GM19043 (cell line): ENCODE results near the gene NRBF2.
"Not testable (repeated sequence)": the region's sequence is repeated elsewhere in the genome, so short reads cannot be mapped to it uniquely, and the experiment has no call there.

Experiments
- ATAC-seq: cut with Tn5 transposase; IDR thresholded peaks from one replicate; pipeline ENCODE4 v1.9.1; 2021; ENCODE audit warnings: low read depth; ENCODE audit not compliant: unreplicated experiment

Gene NRBF2

DNA sequence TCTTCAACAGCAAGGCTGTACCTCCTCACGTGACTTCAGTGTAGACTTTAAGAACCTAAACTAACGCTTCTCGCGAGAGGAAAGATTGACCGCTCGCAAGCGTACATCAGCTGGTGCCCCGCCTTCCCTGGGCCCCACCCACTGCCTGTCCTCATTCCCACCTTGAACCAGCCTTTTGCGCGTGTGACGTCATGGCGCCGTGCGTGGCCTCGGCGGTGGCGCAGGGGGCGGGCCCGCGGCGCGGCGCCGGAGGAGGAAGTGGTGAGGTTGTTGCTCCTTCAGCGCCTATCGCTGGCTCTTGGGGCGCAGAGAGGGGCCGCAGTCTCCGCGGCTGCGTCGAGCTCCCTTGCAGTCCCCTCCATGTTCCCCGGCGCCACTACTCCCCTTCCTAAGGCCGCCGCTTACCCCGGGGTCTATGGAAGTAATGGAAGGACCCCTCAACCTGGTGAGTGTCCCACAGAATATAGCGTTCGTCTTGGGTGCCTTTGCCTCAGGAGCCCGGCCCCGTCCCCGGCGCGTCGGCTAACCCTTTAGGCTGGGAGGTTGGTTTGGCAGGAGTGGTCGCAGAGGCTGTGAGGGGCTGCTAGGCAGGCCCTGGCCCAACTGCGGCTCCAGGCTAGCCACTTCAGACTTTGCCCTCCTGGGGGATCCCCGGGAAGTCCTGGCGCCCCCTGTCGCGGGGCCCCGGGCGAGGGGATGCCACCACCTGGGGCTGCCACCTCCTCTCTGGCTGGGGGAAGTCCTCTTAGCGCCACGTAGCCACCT, at the start of gene NRBF2:
TSS of gene NRBF2 (plus strand) at position 273 of the 765 bp plus-strand sequence. CDS start at position 416, 143 bp downstream.
- peak; percentile 92 for ATAC-seq

DNA sequence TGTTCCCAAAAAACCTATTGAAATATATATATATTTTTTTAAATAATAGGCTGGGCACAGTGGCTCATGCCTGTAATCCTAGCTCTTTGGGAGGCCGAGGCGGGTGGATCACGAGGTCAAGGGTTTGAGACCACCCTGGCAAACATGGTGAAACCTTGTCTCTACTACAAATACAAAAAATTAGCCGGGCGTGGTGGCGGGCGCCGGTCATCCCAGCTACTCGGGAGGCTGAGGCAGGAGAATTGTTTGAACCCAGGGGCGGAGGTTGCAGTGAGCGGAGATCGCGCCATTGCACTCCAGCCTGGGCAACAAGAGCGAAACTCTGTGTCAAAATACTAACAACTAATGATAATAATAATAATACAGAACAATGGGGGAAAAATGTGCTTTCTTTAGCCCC, 49.7 kb upstream of the NRBF2 start:
- ATAC-seq, result not testable (repeated sequence)

DNA sequence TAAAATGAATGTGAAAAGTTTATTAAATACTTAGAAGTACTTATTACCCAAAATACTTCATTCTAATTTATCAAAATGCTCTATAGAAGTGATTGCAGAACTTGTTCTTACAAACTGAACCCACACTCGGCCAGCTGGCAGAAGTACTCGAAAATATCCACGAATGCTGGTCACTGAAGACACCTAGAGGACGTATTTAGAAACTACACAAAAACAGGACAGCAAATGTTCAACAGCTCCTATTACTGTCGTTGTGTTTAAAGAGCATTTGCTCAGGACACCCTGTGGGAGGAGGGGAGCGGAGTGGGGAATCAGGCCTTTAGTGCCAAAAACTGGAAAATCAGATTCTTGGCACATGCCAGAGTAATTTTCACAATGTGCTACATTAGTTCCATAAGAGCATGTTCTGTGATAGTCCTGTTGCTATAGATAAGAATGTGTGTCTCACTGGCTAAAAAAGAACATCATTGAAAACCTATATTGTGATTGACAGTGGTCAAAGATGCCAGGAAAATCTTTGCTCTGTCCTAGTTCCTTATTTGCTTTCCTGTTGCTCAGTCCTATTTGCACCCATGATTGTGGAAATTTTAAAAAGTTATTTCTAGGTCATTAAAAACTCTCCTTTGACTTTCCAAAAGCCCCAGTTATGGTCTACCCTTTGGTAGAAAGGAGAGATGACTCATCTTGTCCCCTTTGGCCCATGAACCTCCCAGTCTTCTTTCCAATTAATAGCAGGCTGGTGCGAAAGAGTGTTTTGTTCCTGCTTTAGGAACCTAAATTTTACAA, 49.0 kb upstream of the NRBF2 start:
- peak; percentile 74 for ATAC-seq

DNA sequence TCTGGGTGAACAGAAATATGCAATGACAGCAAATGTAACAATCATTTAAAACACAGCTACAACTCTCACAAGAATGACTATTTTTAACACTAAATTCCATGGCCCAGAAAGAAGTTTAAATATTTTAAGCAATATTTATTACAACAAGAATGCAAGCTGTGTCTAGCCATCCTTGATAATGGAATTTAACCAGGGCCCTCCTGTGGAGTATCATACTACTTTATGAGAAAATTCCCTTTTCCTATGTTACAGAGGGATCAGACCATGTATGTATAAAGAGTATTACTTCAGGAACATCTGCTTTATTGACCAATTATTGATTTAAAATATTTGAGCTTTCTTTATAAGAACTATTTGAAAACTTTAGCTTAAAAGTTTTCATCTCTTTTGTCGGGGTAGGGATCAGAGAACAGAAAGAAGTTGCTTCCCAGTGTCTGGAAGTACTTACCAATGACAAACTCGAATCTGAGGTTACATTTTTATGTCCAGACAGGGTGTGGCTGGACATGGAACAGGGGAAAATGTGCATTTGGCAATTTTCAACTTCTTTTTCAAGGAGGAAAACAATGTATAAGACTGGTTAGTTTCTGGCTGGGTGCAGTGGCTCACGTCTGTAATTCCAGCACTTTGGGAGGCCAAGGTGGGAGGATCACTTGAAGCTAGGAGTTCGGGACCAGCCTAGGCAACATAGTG, 48.3 kb upstream of the NRBF2 start:
- no peak for ATAC-seq

DNA sequence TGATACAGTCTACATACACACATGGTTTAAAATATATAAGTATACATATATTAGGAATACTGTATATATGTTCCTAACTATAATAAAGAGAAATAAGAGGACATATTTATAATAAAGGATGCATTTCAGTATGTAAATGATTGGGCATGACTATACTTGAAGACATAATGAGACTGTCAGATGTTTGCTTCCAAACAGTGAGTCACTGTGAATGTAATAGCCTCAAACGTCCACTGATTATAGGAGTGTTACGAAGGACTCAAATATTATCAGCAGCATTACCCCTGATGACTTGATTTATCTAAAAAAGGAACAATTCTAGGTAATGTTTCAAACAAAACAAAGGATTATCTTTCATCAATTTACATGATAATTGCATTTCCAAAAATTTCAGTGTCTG, 39.9 kb upstream of the NRBF2 start:
- ATAC-seq, result no peak

DNA sequence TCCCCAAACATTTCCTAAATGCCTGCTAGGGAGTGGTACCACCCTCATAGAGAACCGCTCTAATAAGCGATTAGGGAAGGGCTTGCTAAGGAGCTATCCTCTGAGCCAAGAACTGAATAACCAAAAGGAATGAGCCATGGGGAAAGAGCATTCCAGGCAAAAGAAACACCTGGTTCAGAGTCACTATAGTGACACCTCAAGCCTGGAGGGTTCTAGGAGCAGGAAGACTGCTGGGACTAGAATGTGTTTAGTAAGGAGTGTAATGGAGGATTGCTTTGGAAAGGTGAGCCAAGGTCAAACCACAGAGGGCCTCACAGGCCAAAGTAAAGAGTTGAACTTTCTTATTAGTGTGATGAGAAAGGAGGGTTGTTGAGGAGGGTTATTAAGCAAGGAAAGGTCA, 38.7 kb upstream of the NRBF2 start:
- no peak for ATAC-seq

DNA sequence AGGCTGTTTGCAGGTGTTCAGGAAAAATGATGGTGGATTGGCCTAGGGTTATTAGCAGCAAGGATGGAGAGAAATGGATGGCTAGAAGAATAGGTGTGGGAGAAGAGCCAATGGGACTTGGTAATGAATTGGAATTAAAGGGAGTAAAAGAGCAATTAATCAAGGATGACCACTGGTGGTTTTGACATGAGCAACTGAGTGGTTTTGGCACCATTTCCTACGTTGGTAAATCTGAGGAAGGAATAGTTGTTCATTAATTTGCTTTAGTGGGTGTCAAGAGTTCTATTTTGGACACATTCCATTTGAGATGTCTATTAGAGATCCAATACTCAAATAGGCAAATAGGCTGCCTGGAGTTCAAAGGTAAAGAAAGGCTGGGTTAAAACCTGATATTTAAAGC, 38.2 kb upstream of the NRBF2 start:
- no peak for ATAC-seq

DNA sequence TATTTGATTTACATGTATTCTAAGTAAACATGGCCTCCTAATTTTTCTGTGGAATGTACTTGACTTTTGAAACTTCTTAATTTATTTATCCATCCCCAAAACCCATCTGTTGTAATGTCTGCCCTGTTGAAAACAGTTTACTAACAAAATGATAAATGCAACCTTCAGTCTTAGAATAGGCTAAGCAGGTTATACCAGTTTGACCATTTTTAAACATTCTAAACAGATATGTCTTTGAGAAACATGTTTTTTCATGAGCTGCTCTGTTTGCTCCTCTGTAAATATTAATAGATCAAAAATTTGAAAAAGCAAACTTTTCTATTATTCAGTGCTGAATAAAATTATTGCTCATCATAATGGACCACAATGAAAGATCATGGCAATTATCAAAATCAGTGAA, 33.4 kb upstream of the NRBF2 start:
- ATAC-seq, result no peak

DNA sequence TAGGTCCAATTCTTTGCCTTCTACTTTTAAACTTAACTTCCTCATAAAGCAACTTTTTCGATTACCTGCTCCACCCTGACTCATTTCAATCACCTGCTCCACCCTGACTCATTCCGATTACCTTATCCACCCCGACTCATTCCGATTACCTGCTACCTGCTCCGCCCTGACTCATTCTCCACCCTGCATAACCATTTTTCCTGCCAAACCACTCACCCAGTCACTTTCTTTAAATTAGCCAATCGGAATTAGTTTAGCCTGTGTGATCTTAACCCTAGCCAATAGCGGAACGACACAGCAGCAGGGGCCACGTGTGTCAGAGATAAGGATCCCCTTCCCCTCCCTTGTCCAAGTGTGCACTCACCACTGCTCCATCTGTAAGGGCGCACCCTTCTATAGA, 32.0 kb upstream of the NRBF2 start:
- ATAC-seq, result not testable (repeated sequence)

DNA sequence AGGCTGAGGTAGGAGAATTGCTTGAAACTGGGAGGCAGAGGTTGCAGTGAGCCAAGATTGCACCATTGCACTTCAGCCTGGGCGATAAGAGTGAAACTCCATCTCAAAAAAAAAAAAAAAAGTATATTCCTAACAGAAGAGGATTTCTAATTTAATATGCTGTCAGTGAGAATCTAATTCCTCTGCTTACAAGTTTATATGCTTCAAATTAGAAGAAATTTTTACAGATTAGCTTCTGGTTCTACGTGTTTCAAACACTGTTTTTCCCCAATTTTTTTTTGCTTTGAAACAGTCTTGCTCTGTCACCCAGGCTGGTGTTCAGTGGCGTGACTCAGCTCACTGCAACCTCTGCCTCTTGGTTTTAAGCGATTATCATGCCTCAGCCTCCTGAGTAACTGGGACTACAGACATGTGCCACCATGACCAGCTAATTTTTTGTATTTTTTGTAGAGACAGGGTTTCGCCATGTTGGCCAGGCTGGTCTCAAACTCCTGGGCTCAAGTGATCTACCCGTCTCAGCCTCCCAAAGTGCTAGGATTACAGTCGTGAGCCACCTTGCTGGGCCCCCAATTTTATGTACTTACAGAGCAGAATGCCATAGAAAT, 30.7 kb upstream of the NRBF2 start:
- ATAC-seq, result not testable (repeated sequence)

DNA sequence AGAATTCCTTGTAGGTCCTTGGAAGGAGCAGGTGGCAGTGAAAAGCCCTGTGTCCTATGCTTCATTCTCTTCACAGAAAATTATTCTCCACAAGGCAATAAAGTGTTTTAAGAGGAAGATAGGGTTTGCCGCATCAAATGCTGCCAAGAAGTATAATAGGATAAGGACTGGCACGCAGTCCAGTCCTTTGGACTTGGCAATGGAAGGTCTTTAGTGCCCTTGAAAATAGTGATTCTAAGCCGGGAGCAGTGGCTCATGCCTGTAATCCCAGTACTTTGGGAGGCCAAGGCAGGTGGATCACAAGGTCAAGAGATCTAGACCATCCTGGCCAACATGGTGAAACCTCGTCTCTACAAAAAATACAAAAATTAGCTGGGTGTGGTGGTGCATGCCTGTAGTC, 29.9 kb upstream of the NRBF2 start:
- ATAC-seq, result not testable (repeated sequence)

DNA sequence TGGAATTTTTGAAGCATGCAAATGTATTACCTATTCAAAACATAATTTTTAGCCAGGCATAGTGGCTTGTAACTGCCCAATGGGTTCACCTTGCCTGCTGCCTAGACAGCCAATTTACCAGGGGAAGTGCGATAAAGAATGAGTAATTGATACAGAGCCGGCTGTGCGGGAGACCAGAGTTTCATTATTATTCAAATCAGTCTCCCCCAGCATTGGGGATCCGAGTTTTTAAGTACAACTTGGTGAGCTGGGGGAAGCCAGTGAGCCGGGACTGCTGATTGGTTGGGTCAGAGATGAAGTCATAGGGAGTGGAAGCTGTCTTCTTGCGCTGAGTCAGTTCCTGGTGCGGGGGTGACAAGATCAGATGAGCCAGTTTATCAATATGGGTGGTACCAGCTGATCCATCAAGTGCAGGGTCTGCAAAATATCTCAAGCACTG, 29.1 kb upstream of the NRBF2 start:
- ATAC-seq, result no peak

DNA sequence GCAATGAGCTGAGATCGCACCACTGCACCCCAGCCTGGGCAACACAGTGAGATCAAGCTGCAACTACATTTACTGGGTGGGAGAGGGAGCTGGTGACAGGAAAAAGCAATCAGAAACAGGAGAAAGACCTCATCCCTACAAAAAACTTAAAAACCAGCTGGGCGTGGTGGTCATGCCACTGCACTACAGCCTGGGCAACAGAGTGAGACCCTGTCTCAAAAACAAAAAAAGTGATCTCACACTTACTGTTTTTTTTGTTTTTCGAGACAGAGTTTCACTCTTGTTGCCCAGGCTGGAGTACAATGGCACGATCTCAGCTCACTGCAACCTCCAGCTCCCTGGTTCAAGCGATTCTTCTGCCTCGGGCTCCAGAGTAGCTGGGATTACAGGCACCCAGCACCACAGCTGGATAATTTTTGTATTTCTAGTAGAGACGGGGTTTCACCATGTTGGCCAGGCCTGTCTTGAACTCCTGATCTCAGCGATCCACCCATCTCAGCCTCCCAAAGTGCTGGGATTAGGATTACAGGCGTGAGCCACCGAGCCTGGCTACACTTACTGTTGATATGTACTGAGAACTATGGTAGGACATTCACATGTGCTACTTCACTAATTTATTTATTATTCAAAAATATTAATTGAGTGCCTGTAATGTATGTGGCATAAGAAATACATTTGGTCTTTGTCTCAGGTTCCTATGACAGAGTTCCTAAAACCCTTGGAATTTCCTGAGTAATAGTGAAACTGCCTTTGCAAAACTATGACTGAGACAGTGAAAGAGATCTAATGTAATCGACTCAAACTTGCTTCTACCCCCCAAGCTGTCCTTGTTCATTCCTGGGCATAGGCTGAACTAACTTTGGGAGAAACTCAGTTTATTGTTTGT, 27.7 kb upstream of the NRBF2 start:
- ATAC-seq, result no peak

DNA sequence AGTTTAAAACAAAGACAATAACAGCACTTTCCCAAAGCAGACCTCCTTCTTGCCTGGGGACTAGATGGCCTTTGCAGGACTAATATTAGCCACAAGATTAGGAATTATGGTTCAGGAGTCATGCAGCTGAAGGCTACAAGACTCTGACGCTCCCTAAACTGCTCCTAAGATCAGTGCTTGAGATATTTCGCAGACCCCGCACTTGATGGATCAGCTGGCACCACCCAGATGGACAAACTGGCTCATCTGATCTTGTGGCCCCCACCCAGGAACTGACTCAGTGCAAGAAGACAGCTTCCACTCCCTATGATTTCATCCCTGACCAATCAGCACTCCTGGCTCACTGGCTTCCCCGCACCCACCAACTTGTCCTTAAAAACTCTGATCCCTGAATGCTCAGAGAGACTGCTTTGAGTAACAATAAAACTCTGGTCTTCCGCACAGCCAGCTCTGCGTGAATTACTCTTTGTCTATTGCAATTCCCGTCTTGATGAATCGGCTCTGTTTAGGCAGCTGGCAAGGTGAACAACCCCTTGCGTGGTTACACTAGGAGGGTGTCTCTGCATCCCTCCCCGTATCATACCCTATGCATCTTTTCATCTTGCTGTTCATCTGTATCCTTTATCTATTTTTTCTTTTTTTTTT, 26.9 kb upstream of the NRBF2 start:
- ATAC-seq, result no peak

DNA sequence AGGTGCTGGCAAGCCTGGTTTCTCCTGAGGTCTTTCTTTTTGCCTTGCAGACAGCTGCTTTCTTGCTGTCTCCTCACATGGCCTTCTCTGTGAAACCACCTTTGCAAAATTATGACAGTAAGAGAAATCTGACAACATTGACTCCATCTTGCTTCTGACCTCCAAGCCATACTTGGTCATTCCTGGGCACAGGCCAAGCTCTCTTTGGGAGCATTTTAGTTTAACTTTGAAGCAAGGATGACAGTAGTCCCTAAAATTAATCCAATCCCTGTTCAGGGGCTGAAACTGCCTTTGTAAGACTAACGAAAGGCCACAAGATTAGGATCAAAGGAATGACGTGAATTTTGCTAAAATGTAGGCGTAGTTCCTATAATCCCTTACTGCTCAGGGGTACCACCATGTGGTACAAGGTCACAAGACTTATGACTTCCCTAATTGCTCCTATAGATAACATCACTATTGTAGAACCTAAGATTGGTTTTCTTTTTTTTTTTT, 25.1 kb upstream of the NRBF2 start:
- no peak for ATAC-seq

DNA sequence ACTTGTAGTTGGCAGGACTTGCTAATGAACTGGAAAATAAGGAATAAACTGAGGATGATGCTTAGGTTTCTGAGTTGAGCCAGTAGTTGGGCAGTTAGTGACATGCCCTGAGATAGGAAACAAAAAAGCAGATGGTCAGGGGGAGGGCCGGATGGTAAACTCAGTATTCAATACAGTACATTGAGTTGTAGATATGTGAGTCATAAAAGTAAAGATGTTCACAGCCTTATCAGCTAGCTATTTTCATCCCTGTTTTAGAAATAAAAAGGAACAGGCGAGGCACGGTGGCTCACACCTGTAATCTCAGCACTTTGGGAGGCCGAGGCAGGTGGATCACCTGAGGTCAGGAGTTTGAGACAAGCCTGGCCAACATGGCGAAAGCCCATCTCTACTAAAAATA, 22.2 kb upstream of the NRBF2 start:
- no peak for ATAC-seq

DNA sequence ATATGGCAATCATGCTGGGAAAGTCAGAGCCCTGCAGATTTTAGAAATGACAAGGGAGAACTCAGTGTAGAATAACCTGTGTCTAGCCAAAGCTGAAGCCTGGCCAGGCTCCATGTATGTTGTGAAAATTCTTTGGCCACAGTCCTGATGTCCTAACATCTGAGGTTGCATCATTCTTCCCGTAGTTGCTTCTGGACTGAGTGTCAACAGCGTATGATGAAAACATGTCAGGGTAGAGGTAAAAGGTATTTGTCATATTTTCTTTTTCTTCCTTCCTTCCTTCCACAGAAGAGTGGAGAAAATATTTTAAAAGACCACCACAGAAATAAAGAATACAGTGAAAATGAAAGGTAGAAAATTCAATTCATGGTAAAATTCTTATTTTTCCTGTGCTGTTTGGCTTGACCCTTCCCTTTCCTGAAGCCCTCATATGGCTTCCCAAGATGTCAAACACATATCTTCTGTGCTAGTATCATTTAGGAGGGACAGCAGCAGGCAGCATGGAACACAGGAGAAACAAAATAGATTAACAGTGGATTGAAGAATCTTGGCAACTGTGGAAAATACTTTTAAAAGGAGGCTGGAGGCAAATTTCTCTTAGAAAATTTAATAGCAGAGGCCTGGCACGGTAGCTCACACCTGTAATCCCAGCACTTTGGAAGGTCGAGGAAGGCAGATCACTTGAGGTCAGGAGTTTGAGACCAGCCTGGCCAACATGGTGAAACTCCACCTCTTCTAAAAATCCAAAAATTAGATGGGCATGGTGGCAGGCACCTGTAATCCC, 18.9 kb upstream of the NRBF2 start:
- ATAC-seq, result no peak

DNA sequence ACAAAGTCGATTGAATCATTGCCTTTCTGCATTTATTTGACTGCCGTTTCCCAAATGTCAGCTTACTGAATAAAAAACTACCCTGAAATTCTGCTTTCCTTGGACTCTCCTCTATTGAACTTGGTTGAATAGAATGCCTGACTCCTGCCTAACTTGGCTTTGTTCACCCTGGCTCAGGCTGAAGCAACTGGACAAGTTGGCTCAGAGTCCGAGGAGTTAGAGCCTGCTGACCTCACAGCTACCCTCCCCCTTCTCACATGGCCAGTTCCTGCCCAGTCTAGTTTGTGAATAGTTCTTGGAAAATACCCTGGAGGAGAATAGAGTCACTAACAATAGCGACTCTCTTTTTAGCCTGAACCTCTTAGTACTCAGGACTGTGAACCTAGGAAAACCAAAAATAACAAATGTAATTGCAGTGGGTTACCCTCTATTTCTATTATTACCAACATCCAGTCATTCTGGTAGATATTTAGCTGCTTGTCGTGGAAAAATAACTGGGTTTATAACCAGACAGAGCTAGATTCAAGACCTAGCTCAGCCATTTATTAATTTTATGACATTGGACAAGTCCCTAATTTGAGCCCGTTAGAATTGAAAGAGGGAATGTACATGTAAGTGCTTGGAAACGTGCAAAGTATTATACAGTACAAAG, 17.3 kb upstream of the NRBF2 start:
- ATAC-seq, result no peak
